HG02885 (cell line): ENCODE measurements around the gene TAF1B.

Experiments used
- ATAC-seq: cut with Tn5 transposase; IDR thresholded peaks from one replicate; pipeline ENCODE4 v1.9.1; 2021; ENCODE audit warnings: mild to moderate bottlenecking; ENCODE audit not compliant: unreplicated experiment, poor library complexity

The TAF1B gene

DNA sequence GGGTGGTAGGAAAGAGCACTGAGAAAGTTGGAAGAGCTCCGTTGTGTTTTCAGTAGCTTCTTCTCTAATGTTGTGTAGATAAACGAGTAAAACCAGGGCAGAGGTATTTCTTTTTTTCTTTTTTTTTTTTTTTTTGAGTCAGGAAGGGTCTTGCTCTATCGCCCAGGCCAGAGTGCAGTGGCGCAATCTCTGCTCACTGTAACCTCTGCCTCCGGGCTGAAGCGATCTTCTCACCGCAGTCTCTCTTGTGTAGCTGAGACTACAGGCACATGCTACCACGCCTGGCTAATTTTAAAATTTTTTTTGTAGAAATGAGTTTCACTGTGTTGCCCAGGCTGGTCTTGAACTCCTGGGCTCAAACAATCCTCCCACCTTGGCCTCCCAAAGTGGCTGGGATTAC lies 114.8 kb downstream of the TAF1B start:
- ATAC-seq, result no peak

DNA sequence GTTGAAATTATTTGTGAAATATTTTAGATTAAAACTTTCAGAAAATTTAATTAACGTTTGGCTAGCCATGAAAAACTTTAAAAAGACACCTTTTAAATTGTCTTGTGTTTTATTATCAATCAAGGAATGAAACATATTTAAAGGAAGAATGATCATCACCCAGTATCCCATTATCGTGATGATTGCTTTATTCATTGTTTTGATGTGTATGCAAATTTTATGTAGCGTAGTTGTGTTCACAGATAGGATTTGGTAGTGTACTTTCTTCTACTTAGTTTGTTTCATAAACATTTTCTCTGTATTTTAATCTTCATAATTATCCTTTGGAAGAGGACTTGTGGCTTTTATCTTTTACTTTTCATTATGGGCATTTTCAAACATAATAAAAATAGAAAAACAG lies 116.0 kb downstream of the TAF1B start:
- ATAC-seq, result no peak

- ATAC-seq, result no peak
Measured at GRCh38 chr2:9961013-9961412, 117.7 kb downstream of the TAF1B start.

GRCh38 chr2:9964334-9964980 lies 121.2 kb downstream of the TAF1B start:
- no peak for ATAC-seq

DNA sequence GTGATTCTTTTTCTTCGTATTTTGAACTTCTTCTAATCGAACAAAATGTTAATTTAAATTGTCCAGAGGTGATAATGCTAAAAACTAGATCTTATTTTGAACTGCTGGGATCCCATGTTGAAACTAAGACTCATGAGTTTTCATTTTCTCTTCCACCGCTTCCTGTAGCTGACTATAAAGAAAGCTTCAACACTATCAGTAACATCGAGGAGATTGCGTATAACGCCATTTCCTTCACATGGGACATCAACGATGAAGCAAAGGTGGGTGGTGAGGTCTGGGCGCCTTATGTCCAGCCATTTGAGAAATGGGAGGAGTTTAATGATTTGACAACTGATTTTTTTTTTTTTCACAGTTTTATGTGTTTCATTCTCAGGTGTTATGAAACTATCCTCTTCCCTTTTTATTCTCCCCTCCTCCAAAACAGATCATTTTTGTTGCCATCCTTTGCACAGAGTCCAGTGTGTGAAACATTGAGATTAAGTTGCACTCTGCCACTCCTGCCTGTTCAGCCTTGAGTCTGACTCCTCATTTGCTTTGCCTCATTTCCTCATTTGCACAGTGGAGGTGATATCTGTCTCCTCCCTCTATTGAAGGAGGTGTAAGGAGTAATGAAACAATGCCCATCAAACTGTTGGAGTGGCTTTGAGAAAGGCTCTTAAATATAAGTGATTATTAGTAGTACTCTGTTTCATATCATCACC lies 122.0 kb downstream of the TAF1B start:
- no peak for ATAC-seq

GRCh38 chr2:9966491-9967022 lies 123.3 kb downstream of the TAF1B start:
- ATAC-seq, result no peak

- no peak for ATAC-seq
Measured at GRCh38 chr2:9967053-9967775, 123.9 kb downstream of the TAF1B start.

DNA sequence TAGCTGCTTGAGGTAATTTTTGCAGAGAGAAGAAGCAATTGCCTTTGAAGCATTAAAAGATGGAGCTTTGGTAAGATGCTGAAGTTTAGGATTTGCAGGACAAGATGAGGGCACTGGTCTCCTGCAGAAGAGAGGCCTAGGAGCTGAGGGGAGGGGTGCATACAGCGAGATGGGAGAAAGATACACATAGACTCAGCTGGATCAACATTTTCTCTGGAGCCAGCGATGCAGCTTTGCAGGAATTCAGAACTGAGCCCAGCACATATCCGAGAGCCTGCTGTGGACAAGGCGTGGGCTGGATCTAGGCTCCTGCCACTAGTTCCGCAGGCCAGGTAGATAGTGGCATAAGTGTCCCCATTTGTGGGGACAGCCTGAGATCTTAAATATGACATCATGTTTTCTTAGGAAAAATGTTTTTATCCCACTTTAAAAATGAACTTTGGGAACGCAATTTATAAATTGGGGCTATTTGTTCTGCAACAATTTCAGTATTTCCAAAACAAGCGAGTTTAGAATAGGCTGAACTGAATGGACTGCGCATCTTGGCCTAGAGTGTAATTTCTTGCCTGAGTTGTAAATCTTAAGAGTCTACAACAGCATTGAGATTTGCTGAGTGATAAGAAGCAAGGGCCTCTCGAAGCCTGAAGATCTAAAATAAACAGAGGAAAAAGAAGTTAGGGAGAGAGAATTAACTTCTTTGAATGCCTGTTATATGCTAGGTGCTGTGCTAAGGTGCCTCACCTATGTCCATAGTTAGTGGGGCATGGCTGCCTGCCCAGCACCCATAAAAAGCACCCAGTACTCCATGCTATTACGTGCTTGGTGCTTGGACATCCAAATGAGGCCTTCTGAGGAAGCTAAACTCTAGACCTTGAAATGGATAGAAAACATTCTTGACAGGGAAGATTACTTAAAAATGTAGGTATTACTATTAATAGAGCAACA lies 125.6 kb downstream of the TAF1B start:
- ATAC-seq, result no peak

GRCh38 chr2:9970200-9971044 lies 127.1 kb downstream of the TAF1B start:
- ATAC-seq, result no peak

GRCh38 chr2:9971105-9971818 lies 128.0 kb downstream of the TAF1B start:
- ATAC-seq, result no peak

DNA sequence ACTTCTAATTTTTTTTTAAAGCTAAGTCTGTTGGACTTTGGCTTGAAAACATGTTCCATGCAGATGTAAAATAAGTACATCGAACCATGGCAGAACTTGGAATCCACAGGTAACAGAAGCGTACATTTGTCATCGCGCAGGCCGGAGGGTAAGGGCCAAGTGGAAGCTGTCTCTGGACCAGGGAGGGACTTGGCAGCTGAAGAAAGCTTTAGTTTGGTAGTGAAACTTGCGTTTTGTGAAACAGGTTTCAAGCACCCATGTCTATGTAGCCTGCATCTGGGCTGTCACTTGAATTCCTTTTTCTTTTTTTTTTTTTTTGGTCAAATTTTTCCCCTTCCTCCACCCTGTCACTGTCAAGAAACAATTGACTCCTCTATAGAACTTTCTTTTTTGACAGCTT lies 128.6 kb downstream of the TAF1B start:
- no peak for ATAC-seq

DNA sequence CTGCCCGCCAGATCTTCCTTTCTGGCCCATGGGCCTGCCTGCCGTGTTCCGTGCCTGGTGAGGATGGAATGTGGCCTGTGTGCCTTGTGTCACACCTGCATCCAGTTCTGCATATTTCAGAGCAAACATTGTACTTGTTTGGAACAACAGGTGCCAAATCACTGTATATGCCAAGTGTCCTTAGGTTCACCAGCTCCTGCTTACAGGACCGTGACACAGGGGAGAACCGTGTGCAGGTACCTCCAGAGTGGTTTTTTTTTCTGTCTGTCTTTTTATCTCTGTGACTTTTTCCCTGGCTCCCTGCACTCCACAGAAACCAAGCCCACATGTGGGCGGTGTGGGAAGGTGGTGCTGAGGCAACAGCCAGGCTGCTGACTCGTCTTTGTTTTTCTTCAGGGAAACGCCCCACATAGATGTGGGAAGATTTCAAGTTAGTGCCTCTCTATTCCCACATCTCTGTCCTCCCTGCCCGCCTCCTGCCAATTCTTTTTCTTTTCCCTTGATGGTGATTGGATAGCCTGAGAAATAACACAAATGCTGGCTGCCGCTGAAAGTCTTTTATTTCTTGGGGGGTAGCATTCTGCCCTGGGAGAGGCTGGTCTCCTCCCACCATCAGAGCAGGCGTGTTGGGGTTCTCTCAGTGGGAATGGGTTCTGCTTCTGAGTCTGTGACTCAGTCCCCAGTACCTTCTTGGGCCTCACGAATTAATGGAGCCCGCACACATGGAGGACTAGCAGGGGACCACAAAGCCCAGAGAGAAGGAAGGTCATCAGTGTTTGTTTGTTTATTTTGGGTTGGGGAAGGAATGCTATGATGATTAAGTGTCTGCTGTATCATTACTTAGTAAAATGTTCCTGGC lies 129.6 kb downstream of the TAF1B start:
- ATAC-seq, result no peak

DNA sequence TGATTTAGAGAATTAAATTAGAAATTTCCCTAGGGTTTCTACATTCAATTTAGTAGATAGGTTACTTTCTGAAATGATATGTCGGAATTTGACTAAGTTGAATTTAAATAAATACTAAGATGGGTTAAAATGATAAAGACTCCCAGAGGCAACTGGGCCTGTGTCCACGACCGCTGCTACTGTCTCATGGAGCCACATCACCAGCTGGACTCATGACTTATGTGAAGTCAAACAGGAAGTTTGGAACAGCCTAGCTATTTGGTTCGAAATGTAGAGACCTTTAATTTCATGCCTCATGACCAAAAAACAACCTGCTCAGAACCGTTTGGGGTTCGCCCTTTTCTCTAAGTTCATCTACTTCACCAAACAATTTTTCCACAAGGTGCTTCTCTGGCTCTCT lies 130.4 kb downstream of the TAF1B start:
- ATAC-seq, result no peak

DNA sequence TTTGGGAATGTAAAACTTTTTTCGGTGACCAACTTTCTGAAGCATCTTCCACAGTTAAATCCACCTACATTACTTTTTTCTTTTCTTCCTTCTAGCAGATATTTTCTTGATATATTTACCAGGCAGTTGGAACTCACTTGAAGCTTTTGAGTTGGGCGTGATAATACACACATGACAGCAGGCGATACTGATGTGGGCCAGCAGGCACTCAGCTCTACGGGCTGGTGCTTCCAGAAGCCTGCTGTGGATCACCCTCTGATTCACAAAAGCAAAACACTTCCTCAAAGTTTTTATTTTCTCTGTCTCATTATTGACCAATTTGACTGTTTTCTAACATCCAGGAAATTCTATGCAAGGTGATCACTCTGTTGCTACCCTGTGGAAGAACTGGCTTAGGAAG lies 131.1 kb downstream of the TAF1B start:
- no peak for ATAC-seq

DNA sequence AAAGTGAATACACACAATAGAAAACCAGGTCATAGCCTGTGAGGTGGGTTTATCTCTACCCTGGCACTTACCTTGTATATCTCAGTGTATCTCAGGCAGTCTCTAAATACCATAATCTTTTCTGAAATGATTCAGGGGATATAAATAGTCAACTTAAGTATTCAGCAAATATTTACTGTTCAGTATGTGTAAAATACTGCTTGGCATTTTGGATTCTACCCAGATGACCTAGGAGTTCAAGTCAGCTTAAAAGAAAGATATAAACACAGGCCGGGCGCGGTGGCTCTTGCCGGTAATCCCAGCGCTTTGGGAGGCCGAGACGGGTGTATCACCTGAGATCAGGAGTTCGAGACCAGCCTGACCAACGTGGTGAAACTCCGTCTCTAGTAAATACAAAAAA lies 132.1 kb downstream of the TAF1B start:
- no peak for ATAC-seq

GRCh38 chr2:9975805-9976447 lies 132.7 kb downstream of the TAF1B start:
- no peak for ATAC-seq

DNA sequence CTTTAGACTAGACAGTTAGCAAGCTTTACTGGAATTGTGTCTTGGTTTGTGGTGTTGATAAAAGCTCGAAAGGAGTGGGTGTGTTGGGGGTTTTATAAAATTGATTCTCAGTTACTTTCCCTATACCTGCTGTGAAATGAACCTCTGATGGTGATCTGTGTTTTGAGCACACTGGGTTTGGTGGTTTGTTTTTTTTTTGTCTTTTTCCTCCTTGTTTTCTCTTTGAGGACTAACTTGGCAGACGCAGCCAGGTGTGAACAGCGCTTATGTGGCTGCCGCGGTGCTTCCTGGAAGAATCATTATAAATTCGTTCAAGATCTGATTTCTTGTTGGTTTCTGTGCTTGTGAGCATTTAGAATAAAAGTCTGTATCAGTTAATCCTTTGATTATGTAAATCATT lies 136.7 kb downstream of the TAF1B start:
- no peak for ATAC-seq
